BLaER1 (cell line): ENCODE data around the gene TMEM51.
A peak's percentile ranks its signal among the peaks of the same experiment; 100 is the strongest.

Experiments
- H3K27ac ChIP-seq: shearing (Covaris generic); formaldehyde crosslinking; 2 replicates; pipeline ENCODE4 v1.8.1; 2022
- H3K27me3 ChIP-seq: shearing (Covaris generic); formaldehyde crosslinking; 2 replicates; pipeline ENCODE4 v1.8.1; 2022
- H3K36me3 ChIP-seq: shearing (Covaris generic); formaldehyde crosslinking; 2 replicates; pipeline ENCODE4 v1.8.1; 2022
- H3K4me1 ChIP-seq: shearing (Covaris generic); formaldehyde crosslinking; 2 replicates; pipeline ENCODE4 v1.8.1; 2022
- H3K4me2 ChIP-seq: shearing (Covaris generic); formaldehyde crosslinking; 2 replicates; pipeline ENCODE4 v1.8.1; 2022
- H3K4me3 ChIP-seq: shearing (Covaris generic); formaldehyde crosslinking; 2 replicates; pipeline ENCODE4 v1.8.1; 2022
- H3K9ac ChIP-seq: shearing (Covaris generic); formaldehyde crosslinking; 2 replicates; pipeline ENCODE4 v1.8.1; 2022
- H3K9me3 ChIP-seq: shearing (Covaris generic); formaldehyde crosslinking; 2 replicates; pipeline ENCODE4 v1.8.1; 2022
- H4K20me1 ChIP-seq: shearing (Covaris generic); formaldehyde crosslinking; 2 replicates; pipeline ENCODE4 v1.8.1; 2022
- Cebpa-rat ChIP-seq: shearing (Covaris generic); IDR thresholded peaks from 2 replicates; pipeline ENCODE4 v1.8.1; 2022

Gene TMEM51

DNA sequence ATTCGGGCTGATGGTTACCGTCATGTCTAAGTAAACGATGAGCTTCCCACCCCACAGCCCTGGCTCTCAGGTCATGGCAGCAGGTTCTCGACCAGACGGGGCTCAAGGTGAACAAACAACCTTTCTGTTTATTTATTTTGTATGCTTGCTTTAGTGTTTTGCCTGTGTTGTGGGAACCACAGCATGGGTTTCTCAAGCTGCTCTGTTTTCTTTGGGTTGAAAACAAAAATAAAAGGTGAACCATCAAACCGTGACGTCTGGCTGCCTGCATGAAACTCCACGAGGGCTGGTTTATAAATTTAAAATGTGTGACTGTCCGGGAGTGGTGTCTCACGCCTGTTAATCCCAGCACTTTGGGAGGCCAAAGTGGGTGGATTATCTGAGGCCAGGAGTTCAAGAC lies 28.0 kb downstream of the TMEM51 start:
- H4K20me1 ChIP-seq: no peaks in the 10 kb centered on the region
- no peak overlapping the region for H3K4me2 ChIP-seq
- H3K9me3 ChIP-seq: no peaks in the 10 kb centered on the region
- 0 out of 2 replicates have a peak, but pooled peaks cover 6% of the 10 kb centered on the region for H3K4me1 ChIP-seq
- no peak overlapping the region for H3K27ac ChIP-seq
- no peak overlapping the region for H3K9ac ChIP-seq
- H3K4me3 ChIP-seq: no peak overlapping the region
- H3K27me3 ChIP-seq: no peaks in the 10 kb centered on the region
- H3K36me3 ChIP-seq: no peaks in the 10 kb centered on the region
- no peak for TF ChIP-seq Cebpa-rat

DNA sequence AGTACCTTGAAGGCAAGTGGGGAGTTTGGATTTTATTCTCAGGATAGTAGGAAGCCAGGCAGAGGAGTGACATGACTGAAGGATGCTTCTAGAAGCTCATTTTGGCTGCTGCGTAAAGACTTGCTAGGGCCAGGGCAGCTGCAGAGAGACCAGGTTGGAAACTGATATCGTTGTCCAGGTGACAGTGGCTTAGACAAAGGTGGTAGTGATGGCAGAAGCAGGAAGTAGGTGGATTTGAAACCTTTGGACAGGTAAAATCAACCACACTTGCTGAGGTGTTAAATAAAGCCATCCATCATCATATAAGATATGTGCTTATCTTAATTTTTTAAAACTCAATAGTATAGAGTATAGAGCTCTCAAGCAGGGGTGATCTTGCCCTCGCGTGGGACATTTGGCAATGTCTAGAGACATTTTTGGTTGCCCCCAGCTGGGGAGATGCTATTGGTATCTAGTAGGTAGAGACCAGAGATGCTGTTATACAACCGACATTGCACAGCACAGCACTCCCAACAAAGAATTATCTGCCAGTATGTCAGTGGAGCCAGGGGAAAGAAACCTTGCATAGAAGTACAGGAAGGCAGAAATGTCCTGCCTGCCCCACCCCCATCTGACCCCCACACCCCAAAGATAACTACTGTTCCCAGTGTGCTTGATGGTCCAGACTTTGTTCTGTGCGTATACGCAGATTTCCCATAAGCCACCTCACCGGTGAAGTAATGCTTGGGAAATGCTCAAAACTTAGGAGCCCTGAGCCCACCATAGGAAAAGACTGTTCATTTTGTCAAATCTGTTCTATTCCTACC lies 31.1 kb downstream of the TMEM51 start:
- Histone ChIP-seq H3K9me3 (no peaks in the 10 kb centered on the region), H3K36me3 (no peaks in the 10 kb centered on the region), H3K27me3 (no peaks in the 10 kb centered on the region), H3K4me3 (no peak overlapping the region), H3K27ac (no peak overlapping the region), H3K4me2 (no peak overlapping the region), H4K20me1 (no peaks in the 10 kb centered on the region), H3K4me1 (peaks cover 24% of the 10 kb centered on the region), H3K9ac (no peak overlapping the region)
- no peak for TF ChIP-seq Cebpa-rat

DNA sequence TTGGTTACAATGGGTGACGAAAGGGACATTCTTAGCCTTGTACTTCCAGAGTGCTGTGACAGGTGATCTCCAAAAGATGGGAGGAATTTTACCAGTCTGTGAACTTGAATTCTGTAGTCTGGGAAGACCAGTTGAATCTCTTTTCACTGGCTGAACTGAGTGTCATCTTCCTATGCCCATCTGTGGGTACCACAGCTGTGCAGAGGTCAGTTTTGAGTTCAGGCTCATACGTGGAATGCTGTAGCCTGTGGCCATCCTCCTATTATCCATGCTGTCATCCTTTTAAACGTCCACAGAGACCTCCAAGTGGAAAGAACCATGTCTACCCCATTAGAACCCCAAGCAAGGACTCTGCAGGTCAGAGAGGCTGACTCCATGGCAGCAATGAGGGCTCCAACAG lies 32.1 kb downstream of the TMEM51 start:
- Histone ChIP-seq H3K4me2 (no peak overlapping the region), H4K20me1 (no peaks in the 10 kb centered on the region), H3K4me3 (no peak overlapping the region), H3K9me3 (no peaks in the 10 kb centered on the region), H3K36me3 (no peaks in the 10 kb centered on the region), H3K27me3 (no peaks in the 10 kb centered on the region), H3K4me1 (peaks cover 24% of the 10 kb centered on the region), H3K27ac (no peak overlapping the region), H3K9ac (no peak overlapping the region)
- TF ChIP-seq Cebpa-rat: no peak

DNA sequence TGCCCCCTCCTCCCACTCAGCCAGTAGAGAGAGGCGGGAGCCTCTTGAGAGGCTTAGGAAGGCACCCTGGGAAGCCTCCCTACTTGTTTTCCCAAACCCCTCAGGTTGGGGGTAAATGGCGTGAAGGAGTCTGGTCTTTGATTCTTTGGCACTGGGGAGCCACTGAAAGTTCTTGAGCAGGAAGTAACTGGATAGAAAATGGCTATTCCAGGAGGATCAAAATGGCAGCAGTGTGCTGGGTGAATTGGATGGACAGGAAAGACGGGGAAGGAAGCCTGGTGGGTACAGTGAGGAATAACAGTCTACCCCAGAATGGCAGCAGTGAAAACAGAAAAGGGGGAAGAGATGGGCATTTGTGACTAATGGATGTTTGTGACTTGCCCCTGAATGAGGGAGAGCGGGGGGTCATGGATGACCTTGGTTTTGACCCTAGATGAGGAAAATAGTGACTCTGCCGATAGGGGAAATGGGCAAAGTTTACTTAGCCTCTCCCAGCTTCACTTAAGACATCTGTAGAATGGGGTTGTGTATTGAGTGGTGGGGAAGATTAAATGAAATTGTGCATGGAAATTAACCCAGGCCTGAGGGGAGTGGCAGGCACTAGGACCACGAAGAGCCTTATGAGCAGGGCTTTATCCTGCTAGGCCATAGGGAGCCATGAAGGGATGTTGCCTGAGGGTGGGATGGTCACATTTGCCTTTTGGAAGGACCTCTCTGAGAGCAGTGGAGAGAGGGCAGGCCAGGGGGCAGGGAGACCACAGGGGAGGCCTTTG lies 32.7 kb downstream of the TMEM51 start:
- Histone ChIP-seq H3K36me3 (no peaks in the 10 kb centered on the region), H3K9me3 (no peaks in the 10 kb centered on the region), H3K4me1 (peaks cover 24% of the 10 kb centered on the region), H3K4me3 (no peak overlapping the region), H3K27ac (no peak overlapping the region), H3K9ac (no peak overlapping the region), H3K4me2 (no peak overlapping the region), H3K27me3 (no peaks in the 10 kb centered on the region), H4K20me1 (no peaks in the 10 kb centered on the region)
- TF ChIP-seq Cebpa-rat: no peak

DNA sequence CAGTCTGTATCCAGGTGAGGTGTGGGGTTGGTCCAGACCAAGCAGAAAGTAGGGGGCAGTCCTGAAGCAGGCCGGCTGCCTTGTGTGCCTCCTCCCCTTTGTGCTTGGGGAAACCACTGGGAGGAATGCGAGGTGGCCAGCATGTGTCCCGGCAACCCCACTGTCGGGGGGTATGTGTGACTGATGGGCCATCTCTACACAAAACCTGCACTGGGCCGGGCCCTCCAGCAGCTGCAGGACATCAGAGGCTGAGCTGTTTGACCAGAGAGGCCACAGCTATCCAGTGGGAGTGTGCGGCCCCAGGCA lies 33.3 kb downstream of the TMEM51 start:
- Histone ChIP-seq H3K9ac (no peak overlapping the region), H3K27ac (no peak overlapping the region), H3K4me2 (no peak overlapping the region), H3K27me3 (no peaks in the 10 kb centered on the region), H3K9me3 (no peaks in the 10 kb centered on the region), H3K4me1 (peaks cover 21% of the 10 kb centered on the region), H3K36me3 (no peaks in the 10 kb centered on the region), H4K20me1 (no peaks in the 10 kb centered on the region), H3K4me3 (no peak overlapping the region)
- TF ChIP-seq Cebpa-rat: no peak

DNA sequence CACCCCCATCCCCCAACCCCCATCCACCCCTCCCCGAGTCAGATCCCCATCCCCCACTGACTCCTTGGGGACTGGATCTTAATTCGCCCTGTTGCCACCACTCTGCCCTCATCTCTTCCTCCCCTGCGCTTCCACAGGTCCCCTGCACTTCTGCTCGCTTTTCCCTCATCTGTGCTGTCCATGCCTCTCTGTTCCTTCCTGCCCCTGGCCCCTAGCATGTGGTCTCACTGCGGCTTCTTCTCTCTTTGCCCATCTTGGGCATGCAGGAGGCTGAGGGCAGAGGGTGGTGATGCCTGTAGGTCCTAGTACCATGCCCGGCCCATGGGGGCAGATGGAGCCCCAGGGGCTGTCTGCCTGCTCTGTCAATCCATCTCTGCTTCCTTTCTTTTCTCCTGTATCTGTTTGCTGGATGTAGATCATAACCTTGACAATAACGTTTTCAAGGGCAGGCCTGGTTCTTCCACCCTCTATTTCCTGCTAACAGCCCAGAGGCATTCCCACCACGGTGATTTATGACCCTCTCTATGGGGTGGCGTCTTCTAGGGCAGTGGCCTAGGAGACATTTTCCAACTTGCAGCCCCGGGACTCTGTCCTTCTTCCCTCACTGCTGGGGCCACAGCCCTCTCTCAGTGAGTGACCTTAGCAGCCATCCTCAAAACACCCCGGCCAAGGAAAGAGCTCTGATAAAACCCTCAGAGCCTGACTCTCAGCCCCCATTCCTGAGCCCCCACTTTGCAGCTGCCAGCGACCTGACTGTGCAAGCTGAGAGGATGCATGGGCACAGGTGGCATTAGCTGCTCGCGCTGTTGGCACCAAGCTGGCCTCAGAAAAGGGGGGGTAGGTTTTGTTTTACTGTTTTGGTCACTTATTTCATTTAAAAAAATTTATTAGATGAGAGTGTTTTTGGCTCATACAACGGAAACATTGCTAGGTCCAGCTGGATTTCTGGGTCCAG lies 33.9 kb downstream of the TMEM51 start:
- Histone ChIP-seq H3K9me3 (no peaks in the 10 kb centered on the region), H3K4me1 (peaks cover 27% of the 10 kb centered on the region), H4K20me1 (no peaks in the 10 kb centered on the region), H3K9ac (no peak overlapping the region), H3K27ac (no peak overlapping the region), H3K27me3 (no peaks in the 10 kb centered on the region), H3K36me3 (no peaks in the 10 kb centered on the region), H3K4me2 (peak overlapping the region; percentile 35), H3K4me3 (no peak overlapping the region)
- TF ChIP-seq Cebpa-rat: no peak

DNA sequence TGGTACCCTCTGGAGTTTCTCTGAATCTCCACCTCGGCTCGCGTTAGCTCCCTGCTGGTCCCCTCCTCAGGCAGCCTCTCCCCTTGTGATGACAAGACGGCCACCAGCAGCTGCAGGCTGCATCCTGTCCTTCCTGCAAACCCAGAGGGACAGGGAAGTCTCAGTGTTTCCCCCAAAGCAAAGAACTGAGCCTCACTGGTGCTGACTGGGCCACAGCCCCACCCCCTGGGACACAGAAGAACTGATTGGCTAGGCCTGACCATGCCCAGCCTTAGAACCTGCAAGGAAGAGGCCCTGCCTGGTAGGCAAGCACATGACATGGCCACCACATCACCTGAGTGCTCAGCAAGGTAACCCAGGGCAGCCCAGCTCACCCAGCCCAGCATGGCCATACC lies 34.6 kb downstream of the TMEM51 start:
- H3K4me3 ChIP-seq: no peak overlapping the region
- no peak overlapping the region for H3K9ac ChIP-seq
- peak overlapping the region; percentile 35 for H3K4me2 ChIP-seq
- H3K36me3 ChIP-seq: no peaks in the 10 kb centered on the region
- H3K27ac ChIP-seq: no peak overlapping the region
- peaks cover 34% of the 10 kb centered on the region for H3K4me1 ChIP-seq
- H3K9me3 ChIP-seq: no peaks in the 10 kb centered on the region
- H4K20me1 ChIP-seq: 0 out of 2 replicates have a peak, but pooled peaks cover 4% of the 10 kb centered on the region
- TF ChIP-seq Cebpa-rat: no peak
- no peaks in the 10 kb centered on the region for H3K27me3 ChIP-seq

DNA sequence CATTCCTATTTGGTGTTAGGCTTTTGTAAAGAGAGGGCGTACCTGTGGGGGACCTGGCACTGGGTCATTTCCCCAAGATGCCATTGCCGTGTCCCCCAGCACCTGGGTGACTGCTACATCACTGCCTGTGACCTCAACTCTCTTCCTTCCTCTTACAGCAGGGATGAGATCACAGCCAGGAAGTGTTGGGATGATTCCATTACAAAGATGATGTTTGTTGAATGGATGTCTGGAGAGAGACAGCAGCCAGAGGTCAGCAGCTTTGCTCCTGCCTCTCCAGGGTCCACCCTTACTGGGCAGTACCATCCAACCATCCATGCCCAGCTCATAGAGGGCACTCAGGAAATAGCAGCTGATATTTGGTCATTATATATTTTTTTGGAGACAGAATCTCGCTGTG lies 35.1 kb downstream of the TMEM51 start:
- H3K4me1 ChIP-seq: peaks cover 38% of the 10 kb centered on the region
- no peak overlapping the region for H3K4me3 ChIP-seq
- no peaks in the 10 kb centered on the region for H3K9me3 ChIP-seq
- H3K9ac ChIP-seq: no peak overlapping the region
- H3K27me3 ChIP-seq: no peaks in the 10 kb centered on the region
- H4K20me1 ChIP-seq: 0 out of 2 replicates have a peak, but pooled peaks cover 6% of the 10 kb centered on the region
- no peak overlapping the region for H3K27ac ChIP-seq
- 0 out of 2 replicates have a peak overlapping the region, but pooled peaks have one; percentile 35 for H3K4me2 ChIP-seq
- no peak for TF ChIP-seq Cebpa-rat
- no peaks in the 10 kb centered on the region for H3K36me3 ChIP-seq

DNA sequence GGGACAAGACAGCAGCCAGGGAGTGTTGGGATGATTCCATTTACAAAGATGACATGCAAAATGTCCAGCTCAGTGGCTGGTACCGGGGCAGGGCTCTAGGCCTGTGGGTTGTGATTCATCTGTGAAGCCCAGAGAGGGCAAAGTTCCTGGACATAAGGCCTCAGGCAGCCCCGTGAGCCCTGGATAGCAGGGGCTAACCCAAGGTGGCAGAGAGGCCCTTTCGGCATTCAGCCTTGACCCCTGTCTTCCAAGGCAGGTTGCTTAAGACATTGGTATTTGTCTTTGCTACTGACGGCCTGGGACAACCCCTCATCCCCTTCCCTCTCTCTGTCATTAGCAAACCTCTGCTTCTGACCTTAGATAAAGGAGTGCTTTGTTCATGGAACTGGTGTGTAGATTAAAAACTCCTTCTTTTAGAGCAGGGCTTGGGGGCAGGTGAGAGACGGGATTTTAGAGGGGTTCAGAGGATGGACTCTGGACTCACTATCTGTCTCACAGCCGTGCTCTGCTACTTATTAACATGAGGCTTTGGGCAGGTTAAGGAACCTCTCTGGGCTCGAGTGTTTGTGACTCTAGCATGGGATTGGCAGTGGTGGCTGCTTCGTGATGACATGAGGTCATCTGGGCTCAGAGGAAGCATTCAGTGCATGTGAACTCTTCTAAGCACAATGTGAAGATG lies 36.3 kb downstream of the TMEM51 start:
- H3K36me3 ChIP-seq: no peaks in the 10 kb centered on the region
- H3K27ac ChIP-seq: no peak overlapping the region
- H3K9me3 ChIP-seq: no peaks in the 10 kb centered on the region
- no peak for TF ChIP-seq Cebpa-rat
- no peak overlapping the region for H3K9ac ChIP-seq
- H3K4me1 ChIP-seq: peaks cover 38% of the 10 kb centered on the region
- 0 out of 2 replicates have a peak, but pooled peaks cover 6% of the 10 kb centered on the region for H4K20me1 ChIP-seq
- H3K4me3 ChIP-seq: no peak overlapping the region
- no peaks in the 10 kb centered on the region for H3K27me3 ChIP-seq
- H3K4me2 ChIP-seq: no peak overlapping the region
